Nephron (organoid): ENCODE measurements around the gene THRA.
A peak's percentile ranks its signal among the peaks of the same experiment; 100 is the strongest.

ENCODE experiments used
- H3K27ac Mint-ChIP-seq, 3 experiments: 2 replicates each; pipeline ENCODE4 v1.8.0; 2020; ENCODE audit warnings: mixed read lengths in 3 of 3, mild to moderate bottlenecking in 2 of 3, moderate library complexity in 1 of 3
- H3K27me3 Mint-ChIP-seq: 2 replicates; pipeline ENCODE4 v1.8.0; 2021; ENCODE audit warnings: low read depth, mild to moderate bottlenecking, moderate library complexity, mixed read lengths
- H3K36me3 Mint-ChIP-seq: 2 replicates; pipeline ENCODE4 v1.8.0; 2020; ENCODE audit warnings: low read depth, mixed read lengths
- H3K4me1 Mint-ChIP-seq: 2 replicates; pipeline ENCODE4 v1.8.0; 2020; ENCODE audit warnings: mixed read lengths
- H3K4me3 Mint-ChIP-seq, 3 experiments: 2 replicates each; pipeline ENCODE4 v1.8.0; 2020; ENCODE audit warnings: mild to moderate bottlenecking in 3 of 3, mixed read lengths in 3 of 3, moderate library complexity in 2 of 3
- H3K9me3 Mint-ChIP-seq: 2 replicates; pipeline ENCODE4 v1.8.0; 2020; ENCODE audit warnings: mixed read lengths
- TF ChIP-seq, protein P1 (sequence below), 3 experiments: fragments of 200-600 bp; sonication (generic); IDR thresholded peaks; one replicate each; pipeline ENCODE4 v1.5.0; 2021; ENCODE audit warnings: antibody characterized with exemption in 3 of 3; ENCODE audit not compliant: unreplicated experiment in 3 of 3

THRA gene

DNA sequence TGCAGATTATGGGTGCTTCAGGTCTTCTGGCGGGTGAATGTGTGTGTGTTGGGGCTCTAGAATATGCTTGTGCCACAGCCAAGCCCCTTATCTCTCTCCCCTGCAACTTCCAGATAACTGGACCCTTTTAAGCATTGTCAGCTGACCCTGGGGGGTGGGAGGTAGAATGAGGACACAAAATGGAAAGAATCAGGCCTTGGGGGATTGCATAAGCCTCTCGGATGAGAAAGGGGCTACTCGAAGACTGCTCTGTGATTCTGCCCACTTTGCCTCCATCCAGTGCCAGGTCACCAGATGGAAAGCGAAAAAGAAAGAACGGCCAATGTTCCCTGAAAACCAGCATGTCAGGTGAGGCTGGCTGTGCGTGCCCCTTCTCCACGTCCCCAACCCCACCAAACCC is 13.8 kb downstream of the THRA start:
- TF ChIP-seq, protein P1, sequence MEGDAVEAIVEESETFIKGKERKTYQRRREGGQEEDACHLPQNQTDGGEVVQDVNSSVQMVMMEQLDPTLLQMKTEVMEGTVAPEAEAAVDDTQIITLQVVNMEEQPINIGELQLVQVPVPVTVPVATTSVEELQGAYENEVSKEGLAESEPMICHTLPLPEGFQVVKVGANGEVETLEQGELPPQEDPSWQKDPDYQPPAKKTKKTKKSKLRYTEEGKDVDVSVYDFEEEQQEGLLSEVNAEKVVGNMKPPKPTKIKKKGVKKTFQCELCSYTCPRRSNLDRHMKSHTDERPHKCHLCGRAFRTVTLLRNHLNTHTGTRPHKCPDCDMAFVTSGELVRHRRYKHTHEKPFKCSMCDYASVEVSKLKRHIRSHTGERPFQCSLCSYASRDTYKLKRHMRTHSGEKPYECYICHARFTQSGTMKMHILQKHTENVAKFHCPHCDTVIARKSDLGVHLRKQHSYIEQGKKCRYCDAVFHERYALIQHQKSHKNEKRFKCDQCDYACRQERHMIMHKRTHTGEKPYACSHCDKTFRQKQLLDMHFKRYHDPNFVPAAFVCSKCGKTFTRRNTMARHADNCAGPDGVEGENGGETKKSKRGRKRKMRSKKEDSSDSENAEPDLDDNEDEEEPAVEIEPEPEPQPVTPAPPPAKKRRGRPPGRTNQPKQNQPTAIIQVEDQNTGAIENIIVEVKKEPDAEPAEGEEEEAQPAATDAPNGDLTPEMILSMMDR (IDR thresholded peaks at IDR 0.05; ENCODE audit: unreplicated experiment in 3 of 3), result no peak
- Mint-ChIP-seq H3K36me3 (peaks cover 20% of the 10 kb centered on the region), H3K4me3 (no peak overlapping the region), H3K4me1 (peaks cover 45% of the 10 kb centered on the region), H3K27ac (peak overlapping the region in 2 of 3 experiments; percentile 39 to 90), H3K27me3 (no peaks in the 10 kb centered on the region), H3K9me3 (no peaks in the 10 kb centered on the region)

DNA sequence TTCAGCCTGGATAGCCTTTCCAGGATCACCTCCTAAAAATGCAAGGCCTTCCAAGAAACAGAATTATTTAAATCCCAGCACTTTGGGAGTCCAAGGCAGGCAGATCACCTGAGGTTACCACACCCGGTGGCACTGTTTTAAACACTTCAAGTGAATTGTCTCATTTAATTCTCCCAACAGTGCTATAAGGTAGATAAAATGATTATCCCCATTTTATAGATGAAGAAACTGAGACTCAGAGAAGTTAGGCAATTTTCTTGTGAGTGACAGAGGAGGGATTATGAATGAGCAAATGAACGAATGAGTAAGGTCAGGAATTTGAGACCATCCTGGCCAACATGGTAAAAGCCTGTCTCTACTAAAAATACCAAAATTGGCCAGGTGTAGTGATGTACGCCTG is 16.8 kb downstream of the THRA start:
- H3K36me3 Mint-ChIP-seq, result peaks cover 32% of the 10 kb centered on the region
- H3K4me1 Mint-ChIP-seq, result peaks cover 25% of the 10 kb centered on the region
- no peaks in the 10 kb centered on the region for H3K9me3 Mint-ChIP-seq
- no peaks in the 10 kb centered on the region for H3K27me3 Mint-ChIP-seq
- H3K4me3 Mint-ChIP-seq, result no peak overlapping the region
- TF ChIP-seq, protein P1 (IDR thresholded peaks at IDR 0.05; ENCODE audit: unreplicated experiment in 3 of 3), result no peak
- no peak overlapping the region for H3K27ac Mint-ChIP-seq

DNA sequence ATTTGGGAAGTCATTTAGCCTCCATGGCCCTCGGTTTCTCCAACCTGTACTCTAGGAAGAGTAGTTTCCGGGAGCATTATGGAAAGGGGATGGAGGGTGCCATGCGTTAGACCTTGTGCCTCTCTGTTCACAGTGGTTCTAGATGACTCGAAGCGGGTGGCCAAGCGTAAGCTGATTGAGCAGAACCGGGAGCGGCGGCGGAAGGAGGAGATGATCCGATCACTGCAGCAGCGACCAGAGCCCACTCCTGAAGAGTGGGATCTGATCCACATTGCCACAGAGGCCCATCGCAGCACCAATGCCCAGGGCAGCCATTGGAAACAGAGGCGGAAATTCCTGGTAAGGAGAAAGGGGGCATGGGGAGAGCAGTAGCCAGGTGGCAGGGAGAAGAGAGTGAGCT is 21.7 kb downstream of the THRA start:
- Mint-ChIP-seq H3K9me3 (no peaks in the 10 kb centered on the region), H3K27me3 (no peaks in the 10 kb centered on the region), H3K27ac (no peak overlapping the region), H3K4me3 (no peak overlapping the region), H3K4me1 (peaks cover 11% of the 10 kb centered on the region), H3K36me3 (peaks cover 40% of the 10 kb centered on the region)
- TF ChIP-seq, protein P1 (IDR thresholded peaks at IDR 0.05; ENCODE audit: unreplicated experiment in 3 of 3), result no peak

DNA sequence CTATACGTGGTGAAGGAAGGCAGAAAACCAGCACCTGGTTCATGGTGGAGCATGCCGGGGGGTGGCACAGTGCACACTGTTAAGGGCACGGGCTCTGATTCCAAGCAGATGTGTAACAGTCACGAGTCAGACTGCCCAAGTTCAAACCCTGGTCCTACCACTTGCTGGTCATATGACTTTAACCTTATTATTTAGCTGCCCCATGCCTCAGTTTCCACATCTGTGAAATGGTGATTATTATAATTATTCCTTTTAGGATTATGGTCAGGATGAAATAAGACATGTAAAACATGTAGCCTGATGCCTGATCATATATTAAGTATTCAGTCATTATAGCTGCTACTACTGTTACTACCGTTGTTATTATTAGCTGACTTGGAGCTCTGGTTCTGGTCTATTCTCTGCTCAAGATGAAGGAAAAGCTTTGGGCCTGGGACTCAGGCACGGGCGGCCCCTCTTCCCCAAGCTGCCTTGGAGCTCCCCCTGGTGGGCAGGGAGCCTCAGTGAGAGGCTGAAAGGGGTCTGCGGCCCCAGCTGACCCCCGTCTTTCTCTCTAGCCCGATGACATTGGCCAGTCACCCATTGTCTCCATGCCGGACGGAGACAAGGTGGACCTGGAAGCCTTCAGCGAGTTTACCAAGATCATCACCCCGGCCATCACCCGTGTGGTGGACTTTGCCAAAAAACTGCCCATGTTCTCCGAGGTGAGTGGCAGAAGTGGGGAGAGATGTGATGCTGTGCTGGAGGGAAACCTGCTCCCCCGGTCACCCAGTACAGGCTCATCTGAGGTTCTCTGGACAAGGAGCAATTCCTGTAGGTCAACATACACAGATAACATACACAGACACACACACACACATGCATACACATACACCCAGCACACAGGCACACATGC is 23.6 kb downstream of the THRA start:
- H3K4me1 Mint-ChIP-seq, result peaks cover 27% of the 10 kb centered on the region
- no peak overlapping the region for H3K4me3 Mint-ChIP-seq
- H3K27ac Mint-ChIP-seq, result peak overlapping the region; percentile 8 to 58 (median 20)
- no peaks in the 10 kb centered on the region for H3K9me3 Mint-ChIP-seq
- TF ChIP-seq, protein P1 (IDR thresholded peaks at IDR 0.05; ENCODE audit: unreplicated experiment in 3 of 3), result peak; percentile 64 to 71 (median 70)
- H3K36me3 Mint-ChIP-seq, result peaks cover 44% of the 10 kb centered on the region
- no peaks in the 10 kb centered on the region for H3K27me3 Mint-ChIP-seq

DNA sequence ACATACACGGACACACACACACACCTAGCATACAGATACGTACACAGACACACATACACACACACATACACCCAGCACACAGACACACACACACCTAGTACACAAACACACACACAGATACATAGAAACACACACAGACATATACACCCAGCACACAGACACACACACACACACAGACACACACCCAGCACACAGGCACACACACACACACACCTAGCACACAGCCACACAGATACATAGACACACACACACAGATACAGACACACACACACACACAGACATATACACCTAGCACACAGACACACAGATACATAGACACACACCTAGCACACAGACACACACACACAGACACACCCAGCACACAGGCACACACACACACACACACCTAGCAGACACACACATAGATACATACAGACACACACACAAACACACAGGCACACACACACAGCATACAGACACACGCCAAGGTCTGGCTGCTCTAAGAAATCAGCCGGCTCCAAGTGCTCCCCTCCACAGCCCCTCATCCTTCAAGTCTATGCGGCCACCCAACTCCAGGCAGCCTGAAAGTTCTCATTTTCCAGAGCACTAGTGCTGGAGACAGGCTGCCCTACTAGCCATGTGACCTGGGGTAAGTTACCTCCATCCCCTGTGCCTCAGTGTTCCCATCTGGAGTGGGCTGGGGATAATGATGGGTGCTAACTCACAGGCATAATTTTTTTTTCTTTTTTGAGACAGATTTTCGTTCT is 24.5 kb downstream of the THRA start:
- H3K36me3 Mint-ChIP-seq, result peaks cover 44% of the 10 kb centered on the region
- H3K4me1 Mint-ChIP-seq, result peaks cover 32% of the 10 kb centered on the region
- TF ChIP-seq, protein P1 (IDR thresholded peaks at IDR 0.05; ENCODE audit: unreplicated experiment in 3 of 3), result no peak
- H3K9me3 Mint-ChIP-seq, result no peaks in the 10 kb centered on the region
- H3K27ac Mint-ChIP-seq, result peak overlapping the region; percentile 8 to 58 (median 20)
- H3K27me3 Mint-ChIP-seq, result no peaks in the 10 kb centered on the region
- H3K4me3 Mint-ChIP-seq, result peak overlapping the region in 1 of 3 experiments; percentile 14
